Liver (tissue), 9 donors: ENCODE measurements around the gene INPP5A. TPM values are rescaled to one million over a fixed set of nuclear protein-coding genes. Genes with fewer than 3 reads are reported as not detected.

Experiments
- DNase-seq: peaks from one replicate; pipeline ENCODE4 v3.0.0-alpha.2; 2017; ENCODE audit warnings: low spot score
- H3K27ac ChIP-seq, 2 donors: one replicate each; pipeline ENCODE4 v1.7.0; 2013; ENCODE audit warnings: inconsistent platforms in 2 of 2, low read length in 2 of 2, control low read depth in 1 of 2, low read depth in 1 of 2, mild to moderate bottlenecking in 1 of 2
- H3K27me3 ChIP-seq, 4 donors: one replicate each; pipeline versions ENCODE4 v1.6.1 to v1.7.0; 2013; ENCODE audit warnings: low read length in 3 of 4, inconsistent platforms in 1 of 4, mild to moderate bottlenecking in 1 of 4, moderate library complexity in 1 of 4; ENCODE audit not compliant: control insufficient read depth in 4 of 4, insufficient read depth in 4 of 4
- H3K36me3 ChIP-seq, 4 donors: one replicate each; pipeline versions ENCODE4 v1.6.1 to v1.7.0; 2013; ENCODE audit warnings: low read length in 3 of 4, mild to moderate bottlenecking in 3 of 4, low read depth in 1 of 4, moderate library complexity in 1 of 4; ENCODE audit not compliant: control insufficient read depth in 4 of 4, insufficient read depth in 3 of 4
- H3K4me1 ChIP-seq, 4 donors: one replicate each; pipeline versions ENCODE4 v1.6.1 to v1.7.0; 2013; ENCODE audit warnings: low read length in 3 of 4, mild to moderate bottlenecking in 3 of 4, moderate library complexity in 1 of 4; ENCODE audit not compliant: control insufficient read depth in 4 of 4, insufficient read depth in 4 of 4
- H3K4me3 ChIP-seq, 3 donors: one replicate each; pipeline versions ENCODE4 v1.6.1 to v1.7.0; 2013; ENCODE audit warnings: low read length in 3 of 3, control low read depth in 1 of 3, low read depth in 1 of 3, mild to moderate bottlenecking in 1 of 3
- H3K9ac ChIP-seq, 2 donors: one replicate each; pipeline ENCODE4 v1.7.0; 2013; ENCODE audit warnings: low read length in 2 of 2, mild to moderate bottlenecking in 2 of 2, moderate library complexity in 2 of 2, control low read depth in 1 of 2, low read depth in 1 of 2
- H3K9me3 ChIP-seq, 4 donors: one replicate each; pipeline versions ENCODE4 v1.6.1 to v1.7.0; 2013; ENCODE audit warnings: low read length in 3 of 4; ENCODE audit not compliant: control insufficient read depth in 4 of 4
- ATF3 ChIP-seq: IDR thresholded peaks from 2 replicates; pipeline ENCODE4 v1.6.1; 2016; ENCODE audit warnings: antibody characterized with exemption
- CTCF ChIP-seq: fragments of 150-350 bp; IDR thresholded peaks from 2 replicates; pipeline ENCODE4 v1.5.1; 2017; ENCODE audit warnings: improper control_type of control experiment, low read depth, low read length; ENCODE audit not compliant: missing input control
- FOXA1 ChIP-seq: IDR thresholded peaks from 2 replicates; pipeline ENCODE4 v1.6.1; 2016; ENCODE audit warnings: antibody characterized with exemption
- GABPA ChIP-seq, 2 donors: IDR thresholded peaks in 1 of 2; conservative IDR thresholded peaks in 1 of 2; 2 replicates each; pipeline ENCODE4 v1.6.1; 2016; ENCODE audit warnings: antibody characterized with exemption in 2 of 2, mild to moderate bottlenecking in 1 of 2, moderate library complexity in 1 of 2
- HNF4A ChIP-seq, 2 donors: conservative IDR thresholded peaks; 2 replicates each; pipeline ENCODE4 v1.6.1; 2016; ENCODE audit warnings: antibody characterized with exemption in 2 of 2, mild to moderate bottlenecking in 2 of 2
- HNF4G ChIP-seq: IDR thresholded peaks from 2 replicates; pipeline ENCODE4 v1.6.1; 2016; ENCODE audit warnings: antibody characterized with exemption
- JUND ChIP-seq, 2 donors: IDR thresholded peaks; 2 replicates each; pipeline ENCODE4 v1.6.1; 2016; ENCODE audit warnings: antibody characterized with exemption in 2 of 2
- NR2F2 ChIP-seq: IDR thresholded peaks from 2 replicates; pipeline ENCODE4 v1.6.1; 2016; ENCODE audit warnings: antibody characterized with exemption
- REST ChIP-seq: IDR thresholded peaks from 2 replicates; pipeline ENCODE4 v1.6.1; 2016; ENCODE audit warnings: antibody characterized with exemption, mild to moderate bottlenecking
- SP1 ChIP-seq: IDR thresholded peaks from 2 replicates; pipeline ENCODE4 v1.6.1; 2018; ENCODE audit warnings: antibody characterized with exemption, mild to moderate bottlenecking
- TAF1 ChIP-seq: conservative IDR thresholded peaks from 2 replicates; pipeline ENCODE4 v1.6.1; 2016; ENCODE audit warnings: antibody characterized with exemption, mild to moderate bottlenecking
- YY1 ChIP-seq: IDR thresholded peaks from 2 replicates; pipeline ENCODE4 v1.6.1; 2016; ENCODE audit warnings: antibody characterized with exemption, mild to moderate bottlenecking
- ZBTB33 ChIP-seq: IDR thresholded peaks from 2 replicates; pipeline ENCODE4 v1.6.1; 2016; ENCODE audit warnings: antibody characterized with exemption
- WGBS: extraction: QIAGEN DNeasy Blood & Tissue Kit; methylation state at CpG from one replicate; pipeline ENCODE4 v1.1.7; 2013; 5-methylcytosine and 5-hydroxymethylcytosine counted together
- polyA plus RNA-seq, 2 donors: library from polyadenylated mRNA; stranded (reverse) in 1 of 2; unstranded in 1 of 2; fragments of 200-250 nt in 1 of 2; fragments of >200 nt in 1 of 2; fragmentation: Nextera tagmentation in 1 of 2; extraction: Ambion mirVana in 1 of 2; gene quantifications; one replicate each; pipeline versions ENCODE4 v1.2.1 to v1.2.3, GENCODE V29; 2013 to 2015
- total RNA-seq, 2 donors: library from RNA; depleted of rRNA; stranded (reverse); fragments of >200 nt; gene quantifications; one replicate each; pipeline ENCODE4 v1.2.3, GENCODE V29; 2014
- donor health status: healthy.
- donor health status: healthy.
- donor health status: healthy.
- donor health status: healthy.
- donor health status: healthy.

Gene INPP5A
- total and polyA plus RNA-seq, 4 donors, result 4.3 to 26.5 (median 10.9) TPM

- H3K27ac ChIP-seq, result no peak overlapping the region
- H3K9me3 ChIP-seq, result no peaks in the 10 kb centered on the region
- no peak for DNase-seq
- peaks cover 0 to 9% (median 5%) of the 10 kb centered on the region in 4 donors for H3K4me1 ChIP-seq
- H3K9ac ChIP-seq, result no peak overlapping the region
- H3K36me3 ChIP-seq, result peaks cover 0 to 3% (median 0%) of the 10 kb centered on the region in 4 donors
- H3K27me3 ChIP-seq, result no peaks in the 10 kb centered on the region
- no peak for TF ChIP-seq NR2F2
- TF ChIP-seq JUND (IDR thresholded peaks at IDR 0.05), result no peak
- TF ChIP-seq FOXA1, result no peak
- TF ChIP-seq SP1, result no peak
- TF ChIP-seq HNF4A (conservative IDR thresholded peaks at IDR 0.05), result no peak
- TF ChIP-seq TAF1, result no peak
- no peak overlapping the region for H3K4me3 ChIP-seq
- WGBS, result 80% methylated on average over 8 of the region's 8 CpGs
Observed at GRCh38 chr10:132641401-132641800, 103.8 kb downstream of the INPP5A start.

- DNase-seq, result no peak
- Histone ChIP-seq H3K9ac (no peak overlapping the region), H3K9me3 (no peaks in the 10 kb centered on the region), H3K36me3 (peaks cover 0 to 4% (median 0%) of the 10 kb centered on the region in 4 donors), H3K27me3 (no peaks in the 10 kb centered on the region), H3K27ac (no peak overlapping the region), H3K4me1 (peaks cover 0 to 9% (median 5%) of the 10 kb centered on the region in 4 donors), H3K4me3 (no peak overlapping the region)
- 92% methylated on average over 33 of the region's 33 CpGs for WGBS
- TF ChIP-seq GABPA (IDR thresholded peaks at IDR 0.05 in 1 of 2, conservative IDR thresholded peaks at IDR 0.05 in 1 of 2), result no peak
- TF ChIP-seq CTCF, result no peak
- TF ChIP-seq ATF3, result no peak
- no peak for TF ChIP-seq HNF4G
- TF ChIP-seq ZBTB33, result no peak
- TF ChIP-seq REST, result no peak
- TF ChIP-seq YY1, result no peak
- no peak for TF ChIP-seq TAF1
Observed at GRCh38 chr10:132641966-132642731, 104.6 kb downstream of the INPP5A start.
